Renal cortex interstitium (tissue), 11 donors: Measurements from ENCODE around the gene DHX30. TPM values are rescaled to one million over a fixed set of nuclear protein-coding genes. Genes with fewer than 3 reads are reported as not detected.
"Not testable (repeated sequence)": the region's sequence is repeated elsewhere in the genome, so short reads cannot be mapped to it uniquely, and the experiment has no call there.

ENCODE experiments used
- DNase-seq, 11 donors: peaks; one replicate each; pipeline ENCODE4 v3.0.0-alpha.2; 2013; ENCODE audit warnings: low read depth in 9 of 11, low spot score in 4 of 11; ENCODE audit errors: extremely low read depth in 1 of 11
- polyA plus RNA-seq, 3 donors: library from polyadenylated mRNA; unstranded; fragments of 120-200 nt; gene quantifications; one replicate each; pipeline ENCODE4 v1.2.1, GENCODE V29; 2013; ENCODE audit not compliant: insufficient read length in 3 of 3

The DHX30 gene
- polyA plus RNA-seq, 3 donors, result 56.9 to 70.5 (median 70.3) TPM

DNA sequence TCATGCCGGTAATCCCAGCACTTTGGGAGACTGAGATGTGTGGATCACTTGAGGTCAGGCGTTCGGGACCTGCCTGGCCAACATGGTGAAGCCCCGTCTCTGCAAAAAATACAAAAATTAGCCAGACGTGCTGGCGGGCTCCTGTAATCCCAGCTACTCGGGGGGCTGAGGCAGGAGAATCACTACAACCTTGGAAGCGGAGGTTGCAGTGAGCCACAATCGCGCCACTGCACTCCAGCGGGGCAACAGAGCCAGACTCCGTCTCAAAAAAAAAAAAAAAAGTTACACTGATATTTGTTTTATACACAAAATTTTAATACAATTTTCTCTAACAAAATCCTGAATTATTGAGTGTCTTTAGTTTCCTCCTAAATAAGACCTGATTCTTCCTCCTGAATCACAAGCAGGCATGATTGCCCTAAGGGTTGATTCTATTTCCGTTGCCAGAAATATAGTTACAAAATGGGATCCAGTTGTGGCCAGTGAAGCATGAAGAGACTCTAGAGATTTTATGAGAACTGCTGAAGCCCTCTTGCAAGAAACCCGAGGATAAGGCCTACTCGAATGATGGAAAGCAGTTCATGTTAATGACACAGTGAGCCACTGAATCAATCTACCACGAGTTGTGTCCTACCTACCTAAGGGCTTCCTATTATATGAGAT is 11.6 kb upstream of the DHX30 start:
- no peak for DNase-seq

DNA sequence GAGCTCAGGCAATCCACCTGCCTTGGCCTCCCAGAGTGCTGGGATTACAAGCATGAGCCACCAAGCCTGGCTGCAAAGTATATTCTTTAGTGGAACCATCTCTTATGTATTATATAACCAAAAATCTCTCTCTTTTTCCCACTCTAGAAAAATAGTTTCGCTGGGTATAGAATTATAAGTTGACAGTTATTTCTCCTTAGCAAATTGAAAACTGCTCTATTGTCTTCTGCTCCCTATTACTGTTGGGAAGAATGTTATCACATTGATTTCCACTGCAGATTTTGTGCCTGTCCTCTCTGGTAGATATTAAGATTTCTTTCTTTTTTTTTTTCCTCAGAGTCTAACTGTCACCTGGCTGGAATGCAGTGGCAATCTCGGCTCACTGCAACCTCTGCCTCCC is 10.2 kb upstream of the DHX30 start:
- DNase-seq, result no peak

DNA sequence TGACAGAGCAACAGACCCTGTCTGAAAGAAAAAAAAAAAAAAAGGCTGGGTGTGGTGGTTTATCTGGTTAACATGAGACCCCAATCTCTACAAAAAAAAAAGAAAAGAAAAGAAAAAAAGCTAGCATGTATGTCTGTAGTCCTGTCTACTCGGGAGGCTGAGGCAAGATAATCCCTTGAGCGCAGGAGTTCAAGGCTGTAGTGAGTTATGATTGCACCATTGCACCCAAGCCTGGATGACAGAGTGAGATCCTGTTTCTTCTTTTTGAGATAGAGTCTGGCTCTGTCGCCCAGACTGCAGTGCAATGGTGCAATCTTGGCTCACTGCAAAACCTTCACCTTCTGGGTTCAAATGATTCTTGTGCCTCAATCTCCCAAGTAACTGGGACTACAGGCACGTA is 8.4 kb upstream of the DHX30 start:
- no peak for DNase-seq

DNA sequence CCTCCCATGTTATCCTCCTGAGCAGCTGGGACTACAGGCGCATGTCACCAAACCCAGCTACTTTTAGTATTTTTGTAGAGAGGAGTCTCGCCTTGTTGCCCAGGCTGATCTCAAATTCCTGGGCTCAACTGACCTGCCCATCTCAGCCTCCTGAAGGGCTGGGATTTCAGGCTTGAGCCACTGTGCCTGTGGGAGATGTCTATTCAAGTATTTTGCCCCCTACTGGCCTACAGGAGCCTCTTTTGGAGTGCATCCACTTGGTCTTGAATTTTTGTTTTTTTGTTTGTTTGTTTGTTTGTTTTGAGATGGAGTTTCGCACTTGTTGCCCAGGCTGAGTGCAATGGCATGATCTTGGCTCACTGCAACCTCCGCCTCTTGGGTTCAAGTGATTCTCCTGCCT is 3.2 kb upstream of the DHX30 start:
- DNase-seq, result no peak

DNA sequence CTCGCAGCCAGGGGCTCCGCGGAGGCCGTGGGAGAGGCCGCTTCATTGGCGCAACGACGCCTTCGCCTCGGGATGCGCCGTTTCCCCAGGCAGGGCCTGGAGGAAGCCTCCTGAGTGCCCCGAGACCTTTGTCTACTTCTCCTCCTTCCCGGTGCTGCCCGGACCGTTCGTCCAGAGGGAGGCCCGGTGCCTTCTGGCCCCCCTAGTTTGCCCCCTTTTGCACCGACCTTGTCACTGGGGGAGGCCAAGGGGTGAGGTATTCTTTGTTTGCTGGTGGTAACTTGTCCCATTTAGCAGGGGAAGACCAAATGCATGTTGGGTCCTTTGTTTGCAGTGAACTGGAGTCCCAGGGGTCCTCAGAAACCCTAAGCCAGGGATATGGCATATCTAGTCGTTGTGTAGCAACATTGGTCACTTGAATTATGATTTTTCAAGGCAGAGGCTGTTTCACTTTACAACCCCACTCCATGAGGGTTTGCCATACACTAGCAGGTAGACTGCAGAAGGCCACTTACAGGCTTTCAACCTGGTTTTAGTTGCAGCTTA is 615 bp downstream of the DHX30 start:
- peak in 1 of 11 donors; percentile 43 for DNase-seq

DNA sequence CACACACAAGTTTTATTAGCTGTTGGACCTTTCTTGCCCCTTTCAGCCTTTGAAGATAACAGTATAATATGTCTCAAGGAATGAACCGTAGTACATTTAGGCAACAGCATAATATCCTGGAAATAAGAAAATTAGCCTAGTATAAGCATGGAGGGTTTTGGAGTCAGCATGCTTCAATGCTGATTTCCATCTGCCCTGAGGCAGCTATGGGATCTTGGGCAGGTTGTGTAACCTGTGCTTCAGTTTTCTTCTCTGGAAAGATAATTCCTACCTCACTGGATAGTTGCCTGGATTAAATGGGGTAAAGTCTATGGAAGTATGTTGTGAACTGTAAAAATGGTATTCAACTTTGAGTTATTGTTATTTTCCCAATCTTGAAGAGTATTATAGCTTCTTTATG is 1.6 kb downstream of the DHX30 start:
- no peak for DNase-seq

DNA sequence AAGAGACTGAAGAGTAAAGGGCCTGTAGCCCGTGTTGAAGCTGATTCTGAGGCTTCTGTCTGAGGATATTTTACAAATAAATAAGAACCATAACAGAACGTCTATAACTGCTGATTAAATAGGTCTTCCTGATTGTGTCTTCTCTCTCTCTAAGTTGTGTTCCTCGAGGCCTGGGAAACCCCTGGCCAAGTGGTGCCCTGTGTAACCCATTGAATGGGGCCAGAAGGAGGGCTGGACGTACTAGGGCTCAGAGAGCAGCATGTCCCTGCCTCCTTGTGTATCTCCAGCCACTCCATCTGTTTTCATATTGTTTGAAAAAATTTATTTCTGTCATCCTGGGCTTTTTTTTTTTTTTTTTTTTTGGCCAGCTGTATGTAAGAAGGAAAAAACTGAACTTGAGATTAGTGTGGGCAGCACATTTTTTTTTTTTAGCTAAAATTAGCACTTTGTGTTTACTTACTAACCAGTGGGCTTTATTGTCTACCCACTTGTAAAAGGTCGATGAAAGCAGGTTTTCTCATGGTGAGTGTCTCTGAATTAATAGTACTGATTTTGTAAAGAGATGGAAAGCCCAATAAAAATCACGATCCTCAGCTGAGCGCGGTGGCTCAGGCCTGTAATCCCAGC is 10.7 kb downstream of the DHX30 start:
- no peak for DNase-seq

DNA sequence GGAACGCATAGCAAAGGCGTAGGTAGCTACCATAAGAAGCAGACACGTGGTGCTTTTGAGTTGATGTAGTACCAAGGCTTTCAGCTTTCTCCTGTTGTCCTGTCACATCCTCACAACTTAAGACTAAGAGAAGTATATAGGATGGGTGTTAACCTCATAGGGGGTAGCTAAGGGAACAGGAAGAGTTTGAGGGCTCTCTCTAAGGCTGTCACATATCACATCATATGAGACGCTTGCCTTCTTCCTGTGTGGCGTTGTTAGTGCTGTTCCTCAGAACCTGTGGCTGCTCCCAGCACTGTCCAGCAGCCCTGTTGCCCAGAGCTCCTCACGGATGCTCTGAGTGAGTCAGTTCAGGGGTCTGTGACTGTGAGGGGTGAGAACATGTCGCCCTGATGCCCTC is 14.7 kb downstream of the DHX30 start:
- no peak for DNase-seq

DNA sequence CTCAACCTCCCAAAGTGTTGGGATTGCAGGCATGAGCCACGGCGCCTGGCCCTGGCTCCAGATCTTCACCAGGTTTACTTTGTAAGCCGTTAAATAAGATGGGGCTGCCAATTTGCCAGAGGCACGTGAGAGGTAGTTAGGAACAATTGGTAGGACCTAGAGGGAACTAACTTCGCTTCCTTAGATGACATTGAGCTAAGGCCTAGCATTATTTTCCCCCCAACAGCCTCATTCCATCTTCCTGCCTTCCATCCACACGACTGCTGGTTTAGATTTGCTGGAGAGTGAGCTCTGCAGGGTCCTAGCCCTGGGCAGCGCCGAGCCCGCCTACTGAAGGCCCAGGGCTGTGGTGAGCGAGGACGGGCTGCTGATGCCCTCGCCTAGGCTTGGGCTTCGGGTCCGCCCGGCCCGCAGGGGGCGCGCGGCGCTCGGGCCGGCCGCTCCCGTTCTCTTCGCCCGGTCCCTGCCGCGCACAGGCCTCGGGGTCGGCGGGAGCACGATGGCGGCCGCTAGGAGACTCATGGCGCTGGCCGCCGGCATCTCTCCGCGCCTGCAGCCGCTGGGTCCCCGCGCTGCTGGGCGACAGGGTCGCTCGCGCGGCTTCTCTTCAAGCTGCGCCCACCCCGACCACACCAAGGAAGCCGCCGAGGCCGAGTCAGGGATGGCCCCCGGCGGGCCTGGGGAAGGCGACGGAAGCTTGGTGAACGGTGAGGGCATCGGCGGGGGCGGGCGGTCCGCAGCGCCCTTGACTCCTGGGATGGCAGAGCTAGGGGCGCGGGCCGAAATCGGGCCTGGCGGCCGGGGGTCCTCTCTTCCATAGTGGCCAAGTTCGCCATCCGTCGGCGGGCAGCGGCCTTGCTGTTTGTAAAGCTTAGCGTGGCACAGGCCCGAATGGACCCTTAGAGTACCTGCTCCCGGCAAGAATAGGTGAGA is 21.9 kb downstream of the DHX30 start:
- DNase-seq, result peak in 10 of 11 donors; percentile 55 to 82 (median 76)

DNA sequence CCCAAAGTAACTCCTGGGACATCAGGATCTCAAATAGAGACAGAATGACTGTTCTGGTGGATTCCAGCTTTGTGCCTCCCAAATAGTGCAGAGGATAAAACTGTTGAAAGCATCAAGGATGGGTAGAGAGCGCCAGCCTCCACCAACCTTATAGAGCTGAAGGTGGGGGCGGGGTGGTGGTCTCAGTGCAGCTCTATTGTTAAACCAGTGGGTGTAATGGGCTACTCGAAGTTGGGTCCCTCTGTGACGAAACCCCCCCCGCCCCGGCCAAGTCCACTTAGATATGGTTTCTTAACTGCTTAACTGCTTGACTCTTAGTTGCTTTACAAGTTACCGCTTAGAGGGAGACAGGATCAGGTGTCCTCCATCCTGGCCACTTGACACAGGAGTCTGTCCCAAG is 22.7 kb downstream of the DHX30 start:
- no peak for DNase-seq

DNA sequence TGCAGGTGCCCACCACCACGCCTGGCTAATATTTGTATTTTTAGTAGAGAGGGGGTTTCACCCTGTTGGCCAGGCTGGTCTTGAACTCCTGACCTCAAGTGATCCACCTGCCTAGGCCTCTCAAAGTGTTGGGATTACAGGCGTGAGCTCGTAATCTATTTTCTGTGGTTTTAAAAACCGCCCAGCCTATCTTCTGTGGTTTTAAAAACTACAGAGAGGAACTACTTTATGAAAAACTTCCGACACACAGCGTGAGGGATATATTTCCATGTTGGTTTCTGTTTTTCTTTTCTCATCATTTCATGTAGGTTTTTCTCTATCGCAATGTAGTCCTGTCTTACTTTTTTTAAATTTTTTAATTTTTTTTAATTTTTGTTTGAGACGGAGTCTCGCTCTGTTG is 26.5 kb downstream of the DHX30 start:
- DNase-seq, result not testable (repeated sequence)

DNA sequence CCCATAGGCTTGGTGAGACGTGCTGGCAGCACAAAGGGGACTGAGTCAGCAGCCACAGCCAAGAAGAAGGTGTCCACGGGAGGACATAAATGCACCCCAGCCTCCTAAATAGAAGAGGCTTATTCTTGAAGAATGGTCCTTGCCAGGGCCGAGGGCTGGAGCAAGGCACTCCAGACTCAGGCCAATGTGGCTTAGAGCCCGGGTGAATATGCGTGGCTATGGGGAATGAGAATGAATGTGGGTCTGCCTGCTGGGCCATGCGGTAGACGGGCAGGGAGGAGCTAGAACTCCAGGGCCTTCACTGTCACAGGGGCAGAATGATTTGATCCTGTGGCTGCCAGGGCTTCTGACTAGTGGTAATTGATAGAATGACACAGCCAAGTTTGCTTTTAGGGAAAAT is 34.0 kb downstream of the DHX30 start:
- DNase-seq, result no peak

DNA sequence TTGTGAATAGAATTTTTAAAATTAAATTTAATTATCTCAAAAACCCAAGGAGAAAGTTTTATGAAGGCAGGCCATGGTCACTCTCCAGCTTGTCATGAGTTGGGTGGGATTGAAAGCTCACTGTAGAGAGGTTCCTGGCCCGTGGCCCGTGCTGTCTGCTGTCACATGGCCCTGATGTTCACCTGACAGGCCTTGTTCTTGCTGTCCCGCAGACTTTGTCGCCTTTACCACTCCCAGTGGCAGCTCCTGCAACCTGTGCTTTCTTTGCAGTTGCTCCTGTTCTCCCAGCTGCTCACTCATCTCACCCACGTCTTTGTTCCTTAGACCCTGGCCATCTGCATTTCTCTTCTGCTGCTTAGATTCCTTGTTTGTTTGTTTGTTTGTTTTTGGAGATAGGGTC is 35.6 kb downstream of the DHX30 start:
- DNase-seq, result no peak

DNA sequence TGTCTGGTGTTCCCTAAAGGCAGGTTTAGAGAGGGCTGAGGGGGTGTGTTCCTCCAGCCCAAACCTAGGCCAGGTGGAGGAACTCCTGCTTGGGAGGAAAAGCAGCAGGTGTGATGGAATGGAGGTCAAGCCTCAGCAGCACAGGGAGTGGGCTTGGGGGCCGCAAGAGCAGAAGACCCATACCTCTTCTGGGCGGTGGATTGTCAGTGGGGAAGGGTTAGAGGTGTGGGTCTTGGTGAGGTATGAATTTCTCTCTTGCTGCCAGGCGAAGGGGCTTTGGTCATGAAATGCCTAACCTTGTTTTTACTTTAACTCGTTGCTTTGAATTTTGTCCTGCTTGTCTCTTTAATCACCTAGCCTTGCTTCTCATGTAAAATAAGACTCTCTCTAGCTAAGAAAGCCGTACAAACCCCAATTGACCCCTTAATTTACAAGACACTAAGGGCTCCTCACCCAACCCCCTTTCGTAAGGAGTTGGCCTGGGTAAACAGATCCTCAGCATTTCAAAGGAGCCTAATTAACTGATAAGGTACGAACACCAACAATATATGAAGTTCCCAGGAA is 38.9 kb downstream of the DHX30 start:
- DNase-seq, result no peak

DNA sequence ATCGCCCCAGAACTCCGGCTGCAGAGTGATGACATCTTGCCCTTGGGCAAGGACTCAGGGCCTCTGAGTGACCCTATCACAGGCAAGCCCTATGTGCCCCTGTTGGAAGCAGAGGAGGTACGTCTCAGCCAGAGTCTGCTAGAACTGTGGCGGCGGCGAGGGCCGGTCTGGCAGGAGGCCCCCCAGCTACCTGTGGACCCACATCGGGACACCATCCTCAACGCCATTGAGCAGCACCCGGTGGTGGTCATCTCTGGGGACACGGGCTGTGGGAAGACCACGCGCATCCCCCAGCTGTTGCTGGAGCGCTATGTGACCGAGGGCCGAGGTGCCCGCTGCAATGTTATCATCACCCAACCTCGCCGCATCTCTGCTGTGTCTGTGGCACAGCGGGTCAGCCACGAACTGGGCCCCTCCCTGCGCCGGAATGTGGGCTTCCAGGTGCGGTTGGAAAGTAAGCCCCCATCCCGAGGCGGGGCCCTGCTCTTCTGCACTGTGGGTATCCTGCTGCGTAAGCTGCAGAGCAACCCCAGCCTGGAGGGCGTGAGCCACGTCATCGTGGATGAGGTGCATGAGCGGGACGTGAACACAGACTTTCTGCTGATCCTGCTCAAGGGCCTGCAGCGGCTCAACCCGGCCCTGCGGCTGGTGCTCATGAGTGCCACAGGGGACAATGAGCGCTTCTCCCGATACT is 43.4 kb downstream of the DHX30 start:
- DNase-seq, result no peak

DNA sequence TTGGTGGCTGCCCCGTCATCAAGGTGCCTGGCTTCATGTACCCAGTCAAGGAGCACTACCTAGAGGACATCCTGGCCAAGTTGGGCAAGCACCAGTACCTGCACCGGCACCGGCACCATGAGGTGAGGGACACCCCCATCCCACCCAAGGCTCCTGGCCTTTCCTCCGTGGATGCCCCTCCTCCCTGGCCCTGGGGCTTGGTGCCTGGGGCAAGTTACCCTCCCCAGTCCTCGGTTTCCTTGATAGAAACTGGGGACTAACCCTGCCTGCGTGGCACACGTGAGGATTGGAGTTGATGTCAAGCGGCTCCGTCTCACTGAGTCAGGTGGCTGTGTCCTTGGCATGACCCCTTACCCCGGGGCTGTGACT is 43.9 kb downstream of the DHX30 start:
- DNase-seq, result no peak

DNA sequence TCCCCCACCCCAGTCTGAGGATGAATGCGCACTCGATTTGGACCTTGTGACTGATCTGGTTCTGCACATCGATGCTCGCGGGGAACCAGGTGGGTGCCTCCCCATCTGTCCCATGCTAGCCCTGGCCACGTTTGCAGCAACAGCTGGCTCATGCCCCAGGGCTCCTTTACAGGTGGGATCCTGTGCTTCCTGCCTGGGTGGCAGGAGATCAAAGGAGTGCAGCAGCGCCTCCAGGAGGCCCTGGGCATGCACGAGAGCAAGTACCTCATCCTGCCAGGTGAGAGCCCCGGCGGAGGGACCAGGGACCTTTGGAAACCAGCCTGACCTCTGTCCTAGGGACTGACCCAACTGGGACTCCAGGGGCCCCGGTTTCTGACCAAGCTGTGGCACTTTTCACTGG is 44.3 kb downstream of the DHX30 start:
- no peak for DNase-seq

DNA sequence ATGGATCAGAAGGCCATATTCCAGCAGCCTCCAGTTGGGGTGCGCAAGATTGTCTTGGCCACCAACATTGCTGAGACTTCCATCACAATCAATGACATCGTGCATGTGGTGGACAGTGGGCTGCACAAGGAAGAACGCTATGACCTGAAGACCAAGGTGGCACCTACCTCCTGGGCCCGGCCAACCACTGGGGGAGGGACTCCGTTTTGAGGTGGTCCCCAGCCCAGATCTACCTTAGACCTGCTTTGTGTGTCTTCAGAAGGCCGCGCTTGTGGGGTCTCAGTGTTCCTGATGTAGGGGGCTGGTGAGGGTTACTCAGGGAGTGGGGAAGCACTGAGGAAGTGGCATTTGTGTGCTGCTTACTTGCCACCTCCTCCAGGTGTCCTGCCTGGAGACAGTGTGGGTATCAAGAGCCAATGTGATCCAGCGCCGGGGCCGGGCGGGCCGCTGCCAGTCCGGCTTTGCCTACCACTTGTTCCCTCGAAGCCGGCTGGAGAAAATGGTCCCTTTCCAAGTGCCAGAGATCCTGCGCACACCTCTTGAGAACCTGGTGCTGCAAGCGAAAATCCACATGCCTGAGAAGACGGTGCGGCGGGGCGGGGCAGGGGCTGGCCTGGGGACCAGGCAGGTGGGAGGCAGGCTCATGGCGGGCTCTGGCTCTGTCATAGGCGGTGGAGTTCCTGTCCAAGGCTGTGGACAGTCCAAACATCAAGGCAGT is 45.0 kb downstream of the DHX30 start:
- no peak for DNase-seq
